Vagina (tissue), 2 donors: ENCODE data around the gene ARID2.

Experiments used
- POLR2A ChIP-seq, 2 donors: fragments of 450-650 bp; IDR thresholded peaks; one replicate each; pipeline ENCODE4 v1.6.1; 2017; ENCODE audit warnings: antibody characterized with exemption in 2 of 2, mild to moderate bottlenecking in 2 of 2, moderate library complexity in 2 of 2
- POLR2AphosphoS5 ChIP-seq, 2 donors: sonication (generic); formaldehyde crosslinking; IDR thresholded peaks; one replicate each; pipeline ENCODE4 v1.9.0; 2017; ENCODE audit warnings: antibody characterized with exemption in 2 of 2, mild to moderate bottlenecking in 2 of 2, low read depth in 1 of 2; ENCODE audit not compliant: insufficient read depth in 1 of 2
- TF ChIP-seq, protein P1 (sequence below), 3 experiments: fragments of 450-650 bp in 2 of 3; fragments of 200-600 bp in 1 of 3; sonication (generic) in 1 of 3; IDR thresholded peaks; one replicate each; pipeline ENCODE4 v1.5.1; 2017 to 2019; ENCODE audit warnings: antibody characterized with exemption in 3 of 3, mild to moderate bottlenecking in 2 of 3, moderate library complexity in 2 of 3

DNA sequence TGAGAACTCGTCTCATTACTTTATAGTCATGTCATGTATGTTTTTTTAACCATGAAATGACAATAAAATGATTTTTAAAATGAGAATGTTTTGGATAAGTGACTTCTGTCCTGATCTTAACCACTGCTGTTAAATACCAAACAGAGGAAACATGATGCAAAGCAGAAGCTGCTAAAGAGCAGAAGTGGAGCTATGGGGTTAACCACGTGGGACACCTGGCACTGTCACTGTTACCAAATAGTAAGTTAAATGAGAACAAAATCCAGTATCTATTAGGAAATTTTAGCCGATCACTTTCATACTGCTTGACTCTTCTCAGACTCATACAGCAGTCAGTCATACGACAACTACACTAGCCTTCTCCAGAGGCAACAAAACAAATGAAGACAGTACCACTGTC lies 178.4 kb downstream of the ARID2 start:
- TF ChIP-seq POLR2A (IDR thresholded peaks at IDR 0.05) (no peak), POLR2AphosphoS5 (IDR thresholded peaks at IDR 0.05; ENCODE audit: insufficient read depth in 1 of 2, low read depth in 1 of 2) (no peak)
- TF ChIP-seq, protein P1, sequence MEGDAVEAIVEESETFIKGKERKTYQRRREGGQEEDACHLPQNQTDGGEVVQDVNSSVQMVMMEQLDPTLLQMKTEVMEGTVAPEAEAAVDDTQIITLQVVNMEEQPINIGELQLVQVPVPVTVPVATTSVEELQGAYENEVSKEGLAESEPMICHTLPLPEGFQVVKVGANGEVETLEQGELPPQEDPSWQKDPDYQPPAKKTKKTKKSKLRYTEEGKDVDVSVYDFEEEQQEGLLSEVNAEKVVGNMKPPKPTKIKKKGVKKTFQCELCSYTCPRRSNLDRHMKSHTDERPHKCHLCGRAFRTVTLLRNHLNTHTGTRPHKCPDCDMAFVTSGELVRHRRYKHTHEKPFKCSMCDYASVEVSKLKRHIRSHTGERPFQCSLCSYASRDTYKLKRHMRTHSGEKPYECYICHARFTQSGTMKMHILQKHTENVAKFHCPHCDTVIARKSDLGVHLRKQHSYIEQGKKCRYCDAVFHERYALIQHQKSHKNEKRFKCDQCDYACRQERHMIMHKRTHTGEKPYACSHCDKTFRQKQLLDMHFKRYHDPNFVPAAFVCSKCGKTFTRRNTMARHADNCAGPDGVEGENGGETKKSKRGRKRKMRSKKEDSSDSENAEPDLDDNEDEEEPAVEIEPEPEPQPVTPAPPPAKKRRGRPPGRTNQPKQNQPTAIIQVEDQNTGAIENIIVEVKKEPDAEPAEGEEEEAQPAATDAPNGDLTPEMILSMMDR (IDR thresholded peaks at IDR 0.05), result no peak
